ENCODE data around the gene VTI1A.

DNA sequence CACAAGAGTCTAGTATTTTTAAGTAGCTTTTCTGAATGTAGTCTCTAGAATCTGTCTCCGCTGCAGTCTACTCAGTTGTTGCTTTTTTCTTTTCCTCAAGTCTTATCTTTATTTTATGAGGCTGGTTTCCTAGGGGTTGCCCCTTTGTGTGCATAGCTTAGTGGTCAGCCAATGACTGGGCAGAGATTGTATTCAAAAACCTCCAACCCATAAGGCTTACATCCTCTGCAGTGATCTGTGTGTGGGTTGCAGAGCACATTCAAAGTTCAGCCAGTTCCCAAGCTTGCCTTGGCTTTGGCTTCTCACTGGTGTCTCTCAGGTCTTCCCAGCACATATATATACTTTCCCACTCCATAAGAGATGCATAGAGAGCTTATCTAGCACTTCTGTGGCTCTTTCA lies 343.0 kb downstream of the VTI1A start:
- TF ChIP-seq, protein P1, sequence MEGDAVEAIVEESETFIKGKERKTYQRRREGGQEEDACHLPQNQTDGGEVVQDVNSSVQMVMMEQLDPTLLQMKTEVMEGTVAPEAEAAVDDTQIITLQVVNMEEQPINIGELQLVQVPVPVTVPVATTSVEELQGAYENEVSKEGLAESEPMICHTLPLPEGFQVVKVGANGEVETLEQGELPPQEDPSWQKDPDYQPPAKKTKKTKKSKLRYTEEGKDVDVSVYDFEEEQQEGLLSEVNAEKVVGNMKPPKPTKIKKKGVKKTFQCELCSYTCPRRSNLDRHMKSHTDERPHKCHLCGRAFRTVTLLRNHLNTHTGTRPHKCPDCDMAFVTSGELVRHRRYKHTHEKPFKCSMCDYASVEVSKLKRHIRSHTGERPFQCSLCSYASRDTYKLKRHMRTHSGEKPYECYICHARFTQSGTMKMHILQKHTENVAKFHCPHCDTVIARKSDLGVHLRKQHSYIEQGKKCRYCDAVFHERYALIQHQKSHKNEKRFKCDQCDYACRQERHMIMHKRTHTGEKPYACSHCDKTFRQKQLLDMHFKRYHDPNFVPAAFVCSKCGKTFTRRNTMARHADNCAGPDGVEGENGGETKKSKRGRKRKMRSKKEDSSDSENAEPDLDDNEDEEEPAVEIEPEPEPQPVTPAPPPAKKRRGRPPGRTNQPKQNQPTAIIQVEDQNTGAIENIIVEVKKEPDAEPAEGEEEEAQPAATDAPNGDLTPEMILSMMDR (conservative IDR thresholded peaks at IDR 0.05): no peak
- no peak for TF ChIP-seq EZH2 (IDR thresholded peaks at IDR 0.05; ENCODE audit: low read depth)
